WERI-Rb-1 (cell line): ENCODE data around the gene GATAD2B.

Experiments used
- DNase-seq: peaks from one replicate; pipeline ENCODE4 v3.0.0-alpha.2; 2020
- H3K27ac ChIP-seq: fragments of 250-450 bp; sonication (Bioruptor Pico); 2 replicates; pipeline ENCODE4 v1.5.1; 2020; ENCODE audit warnings: mild to moderate bottlenecking, moderate library complexity
- H3K27me3 ChIP-seq: fragments of 250-450 bp; sonication (Bioruptor Pico); 2 replicates; pipeline ENCODE4 v1.5.1; 2021; ENCODE audit warnings: mild to moderate bottlenecking, low read depth, moderate library complexity; ENCODE audit not compliant: insufficient read depth, severe bottlenecking
- H3K36me3 ChIP-seq: fragments of 250-450 bp; sonication (Bioruptor Pico); 2 replicates; pipeline ENCODE4 v1.5.1; 2020; ENCODE audit warnings: mild to moderate bottlenecking, moderate library complexity
- H3K4me3 ChIP-seq: 2 replicates; pipeline ENCODE4 v1.5.1; 2011; ENCODE audit warnings: low read depth, mild to moderate bottlenecking, control low read depth, low read length
- H3K9me3 ChIP-seq: fragments of 250-450 bp; sonication (Bioruptor Pico); 2 replicates; pipeline ENCODE4 v1.5.1; 2021; ENCODE audit warnings: mild to moderate bottlenecking, moderate library complexity; ENCODE audit not compliant: severe bottlenecking
- TF ChIP-seq, protein P1 (sequence below): IDR thresholded peaks from 2 replicates; pipeline ENCODE4 v1.5.1; 2011; ENCODE audit warnings: low read depth, mild to moderate bottlenecking, control low read depth, inconsistent platforms, low read length

The GATAD2B gene

DNA sequence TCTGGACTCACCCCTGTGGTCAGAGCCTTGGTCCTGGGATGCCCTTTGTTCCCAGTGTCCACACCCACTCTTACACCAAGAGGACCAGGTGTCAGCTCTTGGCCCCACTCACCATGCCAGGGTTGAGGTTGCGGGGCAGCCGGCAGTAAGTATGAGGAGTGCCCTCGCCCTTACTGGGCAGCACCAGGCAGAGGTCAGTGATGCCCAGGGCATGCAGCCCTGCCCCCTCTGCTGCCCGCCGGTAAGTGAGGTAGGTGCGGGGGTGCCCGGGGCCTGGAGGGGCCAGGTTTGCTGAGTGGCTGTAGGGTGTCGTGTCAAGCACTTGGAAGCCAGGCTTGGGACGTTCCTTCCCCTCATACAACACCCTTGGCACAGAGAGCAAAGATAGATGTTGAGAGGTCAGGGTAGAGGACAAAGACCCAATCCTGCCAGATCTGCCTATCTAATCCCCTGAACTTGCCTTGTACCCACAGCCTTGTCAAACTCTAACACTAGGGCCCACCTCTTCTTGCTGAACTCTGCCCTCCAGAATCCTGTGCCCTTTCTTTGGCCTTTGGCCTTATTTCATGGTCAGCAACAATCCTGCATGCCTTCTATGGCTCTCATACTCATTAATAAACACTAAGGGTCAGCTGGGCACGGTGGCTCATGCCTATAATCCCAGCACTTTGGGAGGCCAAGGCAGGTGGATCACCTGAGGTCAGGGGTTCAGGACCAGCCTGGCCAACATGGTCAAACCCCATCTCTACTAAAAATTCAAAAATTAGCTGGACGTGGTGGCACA lies 20.2 kb upstream of the GATAD2B start:
- Histone ChIP-seq H3K36me3 (peaks cover 80% of the 10 kb centered on the region), H3K27me3 (no peaks in the 10 kb centered on the region), H3K4me3 (no peak overlapping the region), H3K27ac (no peak overlapping the region), H3K9me3 (no peaks in the 10 kb centered on the region)
- TF ChIP-seq, protein P1, sequence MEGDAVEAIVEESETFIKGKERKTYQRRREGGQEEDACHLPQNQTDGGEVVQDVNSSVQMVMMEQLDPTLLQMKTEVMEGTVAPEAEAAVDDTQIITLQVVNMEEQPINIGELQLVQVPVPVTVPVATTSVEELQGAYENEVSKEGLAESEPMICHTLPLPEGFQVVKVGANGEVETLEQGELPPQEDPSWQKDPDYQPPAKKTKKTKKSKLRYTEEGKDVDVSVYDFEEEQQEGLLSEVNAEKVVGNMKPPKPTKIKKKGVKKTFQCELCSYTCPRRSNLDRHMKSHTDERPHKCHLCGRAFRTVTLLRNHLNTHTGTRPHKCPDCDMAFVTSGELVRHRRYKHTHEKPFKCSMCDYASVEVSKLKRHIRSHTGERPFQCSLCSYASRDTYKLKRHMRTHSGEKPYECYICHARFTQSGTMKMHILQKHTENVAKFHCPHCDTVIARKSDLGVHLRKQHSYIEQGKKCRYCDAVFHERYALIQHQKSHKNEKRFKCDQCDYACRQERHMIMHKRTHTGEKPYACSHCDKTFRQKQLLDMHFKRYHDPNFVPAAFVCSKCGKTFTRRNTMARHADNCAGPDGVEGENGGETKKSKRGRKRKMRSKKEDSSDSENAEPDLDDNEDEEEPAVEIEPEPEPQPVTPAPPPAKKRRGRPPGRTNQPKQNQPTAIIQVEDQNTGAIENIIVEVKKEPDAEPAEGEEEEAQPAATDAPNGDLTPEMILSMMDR, result no peak
- DNase-seq, result no peak

DNA sequence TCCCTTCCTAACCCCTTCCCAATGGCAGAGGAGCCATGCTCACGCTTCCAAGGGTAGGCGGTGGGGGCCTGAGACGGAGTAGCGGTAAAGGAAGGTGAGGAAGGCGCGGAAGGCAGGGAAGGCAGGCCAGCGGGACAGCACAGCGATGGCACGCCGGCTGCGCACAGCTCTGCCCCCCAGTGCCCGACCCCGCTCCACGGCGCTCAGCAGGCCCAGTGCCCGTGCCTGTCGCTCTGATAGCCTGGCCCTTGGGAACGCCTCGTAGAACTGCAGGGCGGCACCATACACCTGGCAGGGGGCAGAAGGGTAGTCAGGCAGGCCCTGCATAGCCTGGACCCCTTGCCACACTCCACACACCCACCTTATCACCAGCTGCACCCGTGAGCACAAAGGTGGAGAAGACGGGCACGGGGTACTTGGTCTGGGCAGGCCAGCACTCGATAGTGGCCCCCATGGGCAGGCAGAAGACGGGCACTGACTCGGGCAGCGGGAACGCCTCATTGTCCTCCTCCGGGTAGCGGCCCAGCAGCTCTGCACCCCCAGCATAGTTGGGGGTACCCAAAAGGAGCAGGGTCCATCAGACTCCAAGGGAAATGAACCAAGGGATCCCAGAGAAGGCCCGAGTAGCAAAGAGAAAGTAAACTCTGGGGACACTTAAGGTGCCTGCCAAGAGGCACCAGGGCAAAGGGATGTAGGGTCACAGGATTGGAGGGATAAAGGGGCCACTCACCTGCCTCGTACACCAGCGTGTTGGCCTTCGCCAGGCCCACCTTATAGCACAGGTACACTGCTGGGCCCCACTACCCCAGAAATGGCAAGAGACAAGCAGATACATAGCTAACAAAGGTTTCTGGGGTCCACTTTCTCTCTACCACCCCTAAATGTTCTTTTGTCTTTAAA lies 19.3 kb upstream of the GATAD2B start:
- no peak overlapping the region for H3K27ac ChIP-seq
- no peak for DNase-seq
- H3K27me3 ChIP-seq, result no peaks in the 10 kb centered on the region
- peaks cover 80% of the 10 kb centered on the region for H3K36me3 ChIP-seq
- H3K4me3 ChIP-seq, result no peak overlapping the region
- TF ChIP-seq, protein P1, result no peak
- no peaks in the 10 kb centered on the region for H3K9me3 ChIP-seq

DNA sequence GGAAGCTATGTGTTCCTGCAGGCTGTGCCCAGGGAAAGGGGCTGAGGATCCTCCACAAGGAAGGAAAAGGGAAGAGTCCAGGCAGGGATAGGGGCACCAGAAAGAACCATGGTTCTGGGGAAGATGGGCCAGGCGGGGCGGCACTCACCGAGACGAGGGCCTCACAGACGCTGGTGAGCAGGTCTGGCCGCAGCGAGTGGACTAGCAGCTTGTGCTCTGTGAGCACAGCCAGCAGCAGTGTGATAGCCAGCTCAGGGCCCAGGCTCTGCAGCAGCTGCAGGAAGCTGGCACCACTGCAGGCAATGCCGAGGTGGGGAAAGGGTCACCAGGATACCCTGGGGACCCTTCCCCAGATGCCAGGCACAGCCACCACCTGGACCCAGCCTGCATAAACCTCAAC lies 18.0 kb upstream of the GATAD2B start:
- H3K9me3 ChIP-seq, result no peaks in the 10 kb centered on the region
- H3K27ac ChIP-seq, result no peak overlapping the region
- H3K4me3 ChIP-seq, result no peak overlapping the region
- peaks cover 92% of the 10 kb centered on the region for H3K36me3 ChIP-seq
- TF ChIP-seq, protein P1, result no peak
- no peaks in the 10 kb centered on the region for H3K27me3 ChIP-seq
- no peak for DNase-seq

DNA sequence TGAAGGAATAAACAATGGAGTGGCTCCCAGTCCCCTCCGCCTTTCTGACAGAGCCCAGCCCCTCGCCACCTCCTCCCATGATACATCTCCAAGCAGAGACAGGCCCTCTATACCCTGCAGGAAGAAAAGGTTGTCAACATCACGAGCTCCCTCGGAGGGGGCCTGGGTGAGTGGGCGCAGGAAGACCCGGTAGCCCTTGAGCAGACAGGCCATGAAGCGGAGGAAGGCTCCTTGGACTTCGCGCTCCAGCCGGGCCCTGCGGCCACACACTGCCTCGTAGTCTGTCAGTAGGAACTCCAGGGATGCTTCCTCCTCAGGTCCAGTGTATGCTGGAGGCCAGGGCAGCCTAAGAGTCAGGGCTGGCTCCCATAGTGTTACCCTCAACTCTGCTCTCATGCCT lies 16.7 kb upstream of the GATAD2B start:
- Histone ChIP-seq H3K27me3 (no peaks in the 10 kb centered on the region), H3K9me3 (no peaks in the 10 kb centered on the region)

DNA sequence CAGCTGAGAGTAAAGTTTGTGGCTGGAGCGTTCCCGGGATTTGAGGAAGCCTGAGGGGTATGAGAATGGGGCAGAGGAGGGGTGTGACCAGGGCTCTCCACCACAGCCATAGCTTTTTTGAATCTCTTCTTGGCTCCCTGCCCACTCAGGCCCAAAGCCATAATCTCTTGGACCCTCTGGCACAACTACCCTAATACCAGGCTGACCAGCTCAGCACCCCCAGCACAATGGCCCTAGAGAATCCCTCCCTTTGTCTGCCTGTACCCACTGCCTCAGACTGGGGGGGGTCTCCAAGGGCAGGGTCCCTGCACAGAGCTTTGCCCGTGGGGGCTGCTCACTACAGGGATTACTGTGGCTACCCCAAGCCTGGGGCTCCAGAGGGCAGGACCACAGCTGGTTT lies 16.2 kb upstream of the GATAD2B start:
- DNase-seq, result no peak
- H3K27ac ChIP-seq, result no peak overlapping the region
- H3K36me3 ChIP-seq, result peaks cover 99% of the 10 kb centered on the region

More for the DNA sequence above, 16.7 kb upstream of the GATAD2B start:
- no peak overlapping the region for H3K4me3 ChIP-seq
- no peak overlapping the region for H3K27ac ChIP-seq
- H3K36me3 ChIP-seq, result peaks cover 99% of the 10 kb centered on the region
- TF ChIP-seq, protein P1, result no peak
- DNase-seq, result no peak

More for the DNA sequence above, 16.2 kb upstream of the GATAD2B start:
- Histone ChIP-seq H3K9me3 (no peaks in the 10 kb centered on the region), H3K4me3 (no peak overlapping the region), H3K27me3 (no peaks in the 10 kb centered on the region)
- TF ChIP-seq, protein P1, result no peak
